ENCODE results near the gene ZNRF3.

Gene ZNRF3

DNA sequence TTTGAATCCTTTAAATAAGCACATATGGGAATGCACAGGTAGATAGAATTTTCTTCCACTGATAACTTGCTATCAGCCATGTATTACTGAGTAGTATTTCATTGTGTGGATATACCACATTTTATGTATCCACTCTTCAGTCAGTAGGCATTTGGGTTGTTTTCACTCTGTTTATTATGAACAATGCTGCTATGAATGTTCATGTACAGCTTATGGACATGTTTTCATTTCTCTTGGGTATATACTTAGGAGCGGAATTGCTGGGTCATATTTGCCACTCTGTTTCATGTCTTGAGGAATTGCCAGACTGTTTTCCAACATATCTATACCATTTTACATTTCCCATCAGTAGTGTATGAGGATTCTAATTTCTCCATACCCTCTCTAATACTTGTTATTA, 63.8 kb downstream of the ZNRF3 start:
- no peak for TF ChIP-seq POLR2AphosphoS5 (IDR thresholded peaks at IDR 0.05; ENCODE audit: low read depth, low read length)
- TF ChIP-seq, protein P1, sequence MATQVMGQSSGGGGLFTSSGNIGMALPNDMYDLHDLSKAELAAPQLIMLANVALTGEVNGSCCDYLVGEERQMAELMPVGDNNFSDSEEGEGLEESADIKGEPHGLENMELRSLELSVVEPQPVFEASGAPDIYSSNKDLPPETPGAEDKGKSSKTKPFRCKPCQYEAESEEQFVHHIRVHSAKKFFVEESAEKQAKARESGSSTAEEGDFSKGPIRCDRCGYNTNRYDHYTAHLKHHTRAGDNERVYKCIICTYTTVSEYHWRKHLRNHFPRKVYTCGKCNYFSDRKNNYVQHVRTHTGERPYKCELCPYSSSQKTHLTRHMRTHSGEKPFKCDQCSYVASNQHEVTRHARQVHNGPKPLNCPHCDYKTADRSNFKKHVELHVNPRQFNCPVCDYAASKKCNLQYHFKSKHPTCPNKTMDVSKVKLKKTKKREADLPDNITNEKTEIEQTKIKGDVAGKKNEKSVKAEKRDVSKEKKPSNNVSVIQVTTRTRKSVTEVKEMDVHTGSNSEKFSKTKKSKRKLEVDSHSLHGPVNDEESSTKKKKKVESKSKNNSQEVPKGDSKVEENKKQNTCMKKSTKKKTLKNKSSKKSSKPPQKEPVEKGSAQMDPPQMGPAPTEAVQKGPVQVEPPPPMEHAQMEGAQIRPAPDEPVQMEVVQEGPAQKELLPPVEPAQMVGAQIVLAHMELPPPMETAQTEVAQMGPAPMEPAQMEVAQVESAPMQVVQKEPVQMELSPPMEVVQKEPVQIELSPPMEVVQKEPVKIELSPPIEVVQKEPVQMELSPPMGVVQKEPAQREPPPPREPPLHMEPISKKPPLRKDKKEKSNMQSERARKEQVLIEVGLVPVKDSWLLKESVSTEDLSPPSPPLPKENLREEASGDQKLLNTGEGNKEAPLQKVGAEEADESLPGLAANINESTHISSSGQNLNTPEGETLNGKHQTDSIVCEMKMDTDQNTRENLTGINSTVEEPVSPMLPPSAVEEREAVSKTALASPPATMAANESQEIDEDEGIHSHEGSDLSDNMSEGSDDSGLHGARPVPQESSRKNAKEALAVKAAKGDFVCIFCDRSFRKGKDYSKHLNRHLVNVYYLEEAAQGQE (IDR thresholded peaks at IDR 0.05; ENCODE audit: insufficient read depth in 1 of 2, low read depth in 2 of 2, low read length in 2 of 2): no peak
- no peak for TF ChIP-seq FOXP2 (optimal IDR thresholded peaks at IDR 0.05; ENCODE audit: borderline replicate concordance, extremely low read depth, extremely low read length, insufficient read depth)
- TF ChIP-seq SIN3A (IDR thresholded peaks at IDR 0.05; ENCODE audit: borderline replicate concordance, insufficient read depth, low read length): no peak
- TF ChIP-seq TAF1 (IDR thresholded peaks at IDR 0.05; ENCODE audit: borderline replicate concordance, insufficient read depth, low read length): no peak

DNA sequence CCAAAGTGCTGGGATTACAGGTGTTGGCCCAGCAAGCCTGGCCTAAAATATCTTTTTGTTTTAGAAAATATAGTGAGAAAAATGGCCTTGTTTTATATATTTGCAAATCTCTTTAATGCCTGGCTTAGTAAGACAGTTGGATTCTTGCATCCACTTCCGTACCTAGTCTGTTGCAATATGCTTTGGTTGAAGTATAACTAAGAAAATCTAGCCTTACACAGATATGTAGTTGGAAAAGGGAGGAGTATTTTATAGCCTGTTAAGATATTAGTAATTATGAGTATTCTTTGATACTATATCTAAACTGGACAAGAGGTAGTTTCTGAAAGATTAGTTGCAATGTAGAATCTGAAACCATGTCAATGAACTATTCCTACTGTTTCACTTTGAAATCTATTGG, 65.1 kb downstream of the ZNRF3 start:
- TF ChIP-seq TAF1 (IDR thresholded peaks at IDR 0.05; ENCODE audit: borderline replicate concordance, insufficient read depth, low read length): no peak
- TF ChIP-seq POLR2AphosphoS5 (IDR thresholded peaks at IDR 0.05; ENCODE audit: low read depth, low read length): no peak

DNA sequence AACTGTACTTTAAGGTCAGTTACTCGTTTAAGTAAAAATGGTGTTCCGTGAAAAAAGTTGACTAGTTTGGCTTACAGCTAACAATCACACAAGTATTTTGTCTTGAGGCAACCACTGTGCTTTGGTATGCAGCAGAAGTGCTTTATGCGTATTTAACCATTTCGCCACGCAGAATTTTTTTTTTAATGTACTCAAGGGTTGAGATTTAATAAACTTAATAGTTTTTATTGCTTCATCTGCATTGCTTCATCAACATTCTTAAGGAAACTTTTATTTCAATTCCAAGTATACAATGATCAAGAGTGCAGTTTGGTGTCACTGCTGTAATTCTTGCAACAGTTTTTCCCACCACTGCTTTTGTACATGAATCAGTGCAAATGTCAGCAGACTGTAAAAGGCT, 66.4 kb downstream of the ZNRF3 start:
- TF ChIP-seq, protein P1 (IDR thresholded peaks at IDR 0.05; ENCODE audit: insufficient read depth in 1 of 2, low read depth in 2 of 2, low read length in 2 of 2): no peak
- no peak for TF ChIP-seq SIN3A (IDR thresholded peaks at IDR 0.05; ENCODE audit: borderline replicate concordance, insufficient read depth, low read length)
- TF ChIP-seq POLR2AphosphoS5 (IDR thresholded peaks at IDR 0.05; ENCODE audit: low read depth, low read length): no peak
- no peak for TF ChIP-seq FOXP2 (optimal IDR thresholded peaks at IDR 0.05; ENCODE audit: borderline replicate concordance, extremely low read depth, extremely low read length, insufficient read depth)
- no peak for TF ChIP-seq TAF1 (IDR thresholded peaks at IDR 0.05; ENCODE audit: borderline replicate concordance, insufficient read depth, low read length)

DNA sequence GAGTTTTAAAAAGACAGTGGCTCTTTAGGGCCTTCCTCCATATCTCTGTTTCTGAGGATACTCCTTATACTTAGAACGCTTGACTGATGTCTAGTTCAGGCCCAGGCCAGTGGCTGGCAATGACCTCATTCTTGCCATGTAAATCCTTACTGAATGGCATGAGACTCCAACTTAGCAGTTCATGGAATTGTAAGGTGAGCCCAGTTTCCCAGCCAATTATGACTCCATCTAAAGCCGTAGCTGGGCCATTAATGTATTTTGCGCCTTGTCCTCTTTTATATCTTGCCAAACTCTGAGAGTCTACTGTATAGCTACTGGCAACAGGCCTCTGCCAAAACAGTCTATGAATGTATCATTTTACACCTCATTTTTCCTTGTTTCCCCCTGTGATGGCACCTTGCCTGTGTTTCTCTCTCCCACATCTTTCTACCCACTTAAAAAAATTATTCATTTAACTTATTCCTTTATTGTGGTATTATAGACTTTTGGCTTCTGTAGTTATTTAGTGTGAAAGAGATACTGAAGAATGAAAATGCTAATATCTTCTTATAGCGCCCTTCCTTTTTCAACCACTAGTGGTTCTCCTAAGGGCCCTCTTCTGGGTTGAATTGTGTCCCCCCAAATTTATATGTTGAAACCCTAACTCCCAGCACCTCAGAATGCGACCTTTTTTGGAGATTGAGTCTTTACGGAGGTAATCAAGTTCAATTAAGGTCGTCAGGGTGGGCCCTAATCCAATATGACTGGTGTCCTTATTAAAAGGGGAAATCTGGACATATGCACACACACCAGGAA, 67.4 kb downstream of the ZNRF3 start:
- no peak for TF ChIP-seq SIN3A (IDR thresholded peaks at IDR 0.05; ENCODE audit: borderline replicate concordance, insufficient read depth, low read length)
- TF ChIP-seq FOXP2 (optimal IDR thresholded peaks at IDR 0.05; ENCODE audit: borderline replicate concordance, extremely low read depth, extremely low read length, insufficient read depth): no peak
- TF ChIP-seq, protein P1 (IDR thresholded peaks at IDR 0.05; ENCODE audit: insufficient read depth in 1 of 2, low read depth in 2 of 2, low read length in 2 of 2): no peak
- no peak for TF ChIP-seq POLR2AphosphoS5 (IDR thresholded peaks at IDR 0.05; ENCODE audit: low read depth, low read length)
- no peak for TF ChIP-seq TAF1 (IDR thresholded peaks at IDR 0.05; ENCODE audit: borderline replicate concordance, insufficient read depth, low read length)

DNA sequence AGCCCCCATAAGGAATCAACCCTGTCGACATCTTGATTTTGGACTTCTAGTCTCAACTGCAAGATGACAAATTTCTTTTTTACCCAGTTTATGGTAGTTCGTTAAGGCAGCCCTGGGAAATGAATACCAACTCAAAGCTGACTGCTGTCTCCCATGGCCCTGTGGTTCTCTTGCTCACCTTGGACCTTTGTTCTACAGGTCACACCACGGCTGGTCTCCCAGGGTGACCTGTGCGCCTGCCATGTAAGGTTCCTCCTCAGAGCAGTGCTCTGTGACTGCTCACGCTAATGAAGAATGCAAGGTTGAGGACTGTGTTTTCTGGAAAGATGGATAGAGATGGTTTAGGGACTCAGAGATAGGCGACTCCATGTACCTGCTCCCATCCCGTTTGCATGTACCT, 68.2 kb downstream of the ZNRF3 start:
- TF ChIP-seq FOXP2 (optimal IDR thresholded peaks at IDR 0.05; ENCODE audit: borderline replicate concordance, extremely low read depth, extremely low read length, insufficient read depth) (no peak), SIN3A (IDR thresholded peaks at IDR 0.05; ENCODE audit: borderline replicate concordance, insufficient read depth, low read length) (no peak), POLR2AphosphoS5 (IDR thresholded peaks at IDR 0.05; ENCODE audit: low read depth, low read length) (no peak), TAF1 (IDR thresholded peaks at IDR 0.05; ENCODE audit: borderline replicate concordance, insufficient read depth, low read length) (no peak)
- TF ChIP-seq, protein P1 (IDR thresholded peaks at IDR 0.05; ENCODE audit: insufficient read depth in 1 of 2, low read depth in 2 of 2, low read length in 2 of 2): no peak

Data from PFSK-1 (cell line).